Tibial nerve (tissue), 4 donors: Measurements from ENCODE around the gene SRGAP2C.
"Not testable (repeated sequence)": the region's sequence is repeated elsewhere in the genome, so short reads cannot be mapped to it uniquely, and the experiment has no call there.

Experiments used
- EP300 ChIP-seq, 2 donors: sonication (generic); formaldehyde crosslinking; IDR thresholded peaks; one replicate each; pipeline ENCODE4 v1.6.1; 2017; ENCODE audit warnings: antibody characterized with exemption in 2 of 2, mild to moderate bottlenecking in 1 of 2
- POLR2A ChIP-seq, 2 donors: fragments of 450-650 bp; IDR thresholded peaks; one replicate each; pipeline ENCODE4 v1.6.1; 2017; ENCODE audit warnings: antibody characterized with exemption in 2 of 2, mild to moderate bottlenecking in 2 of 2, moderate library complexity in 2 of 2
- TF ChIP-seq, protein P1 (sequence below), 5 experiments: fragments of 200-600 bp in 3 of 5; fragments of 450-650 bp in 2 of 5; sonication (generic) in 3 of 5; IDR thresholded peaks; one replicate each; pipeline ENCODE4 v1.5.1; 2016 to 2019; ENCODE audit warnings: antibody characterized with exemption in 5 of 5, mild to moderate bottlenecking in 3 of 5, moderate library complexity in 2 of 5

GRCh38 chr1:121278777-121279547 lies 94.2 kb downstream of the SRGAP2C start:
- TF ChIP-seq, protein P1, sequence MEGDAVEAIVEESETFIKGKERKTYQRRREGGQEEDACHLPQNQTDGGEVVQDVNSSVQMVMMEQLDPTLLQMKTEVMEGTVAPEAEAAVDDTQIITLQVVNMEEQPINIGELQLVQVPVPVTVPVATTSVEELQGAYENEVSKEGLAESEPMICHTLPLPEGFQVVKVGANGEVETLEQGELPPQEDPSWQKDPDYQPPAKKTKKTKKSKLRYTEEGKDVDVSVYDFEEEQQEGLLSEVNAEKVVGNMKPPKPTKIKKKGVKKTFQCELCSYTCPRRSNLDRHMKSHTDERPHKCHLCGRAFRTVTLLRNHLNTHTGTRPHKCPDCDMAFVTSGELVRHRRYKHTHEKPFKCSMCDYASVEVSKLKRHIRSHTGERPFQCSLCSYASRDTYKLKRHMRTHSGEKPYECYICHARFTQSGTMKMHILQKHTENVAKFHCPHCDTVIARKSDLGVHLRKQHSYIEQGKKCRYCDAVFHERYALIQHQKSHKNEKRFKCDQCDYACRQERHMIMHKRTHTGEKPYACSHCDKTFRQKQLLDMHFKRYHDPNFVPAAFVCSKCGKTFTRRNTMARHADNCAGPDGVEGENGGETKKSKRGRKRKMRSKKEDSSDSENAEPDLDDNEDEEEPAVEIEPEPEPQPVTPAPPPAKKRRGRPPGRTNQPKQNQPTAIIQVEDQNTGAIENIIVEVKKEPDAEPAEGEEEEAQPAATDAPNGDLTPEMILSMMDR (IDR thresholded peaks at IDR 0.05): not testable (repeated sequence)
- not testable (repeated sequence) for TF ChIP-seq POLR2A, EP300 (IDR thresholded peaks at IDR 0.05)
